H1 (cell line): ENCODE results near the gene CAPN11. TPM values are rescaled to one million over a fixed set of nuclear protein-coding genes. Genes with fewer than 3 reads are reported as not detected.

Experiments
- CTCF ChIA-PET: fragments of 300-600 bp; sonication (Branson Sonifier 250); formaldehyde crosslinking; loops from one replicate; lab custom pipeline; 2021; ENCODE audit not compliant: partially characterized antibody; lab: Charles Lee
- POLR2A ChIA-PET: fragments of 300-600 bp; sonication (Branson Sonifier 250); formaldehyde crosslinking; loops from one replicate; lab custom pipeline; 2021; ENCODE audit warnings: inconsistent platforms; ENCODE audit not compliant: partially characterized antibody; lab: Charles Lee
- DNase-seq, 2 experiments: peaks; one replicate each; pipeline versions ENCODE4 v3.0.0 to v3.0.0-alpha.2; 2010 to 2022; ENCODE audit warnings: low spot score in 2 of 2, low read depth in 1 of 2, mixed read lengths in 1 of 2
- FAIRE-seq: peaks from 2 replicates; lab custom pipeline; 2011; peaks lifted over from hg19 to GRCh38; lab: Jason Lieb, UNC
- H2AFZ ChIP-seq: 2 replicates; pipeline ENCODE4 v1.8.1; 2012; ENCODE audit warnings: low read length, inconsistent platforms
- H2AK5ac ChIP-seq: 2 replicates; pipeline ENCODE4 v1.6.1; 2013; ENCODE audit warnings: low read depth, low read length
- H2BK120ac ChIP-seq: replicated peaks from 2 replicates; pipeline ENCODE3; 2013; ENCODE audit warnings: low read depth, low read length, inconsistent platforms
- H2BK12ac ChIP-seq: 2 replicates; pipeline ENCODE4 v1.6.1; 2013; ENCODE audit warnings: low read depth, low read length
- H2BK15ac ChIP-seq: 2 replicates; pipeline ENCODE4 v1.6.1; 2013; ENCODE audit warnings: low read length
- H2BK20ac ChIP-seq: 2 replicates; pipeline ENCODE4 v1.6.1; 2013; ENCODE audit warnings: low read length
- H2BK5ac ChIP-seq: 2 replicates; pipeline ENCODE4 v1.6.1; 2013; ENCODE audit warnings: low read depth, low read length
- H3K14ac ChIP-seq: 2 replicates; pipeline ENCODE4 v1.6.1; 2013; ENCODE audit warnings: inconsistent platforms; ENCODE audit not compliant: insufficient read length
- H3K18ac ChIP-seq: 2 replicates; pipeline ENCODE4 v1.6.1; 2013; ENCODE audit warnings: low read length; ENCODE audit errors: extremely low read depth
- H3K23ac ChIP-seq: 2 replicates; pipeline ENCODE4 v1.6.1; 2013; ENCODE audit warnings: inconsistent platforms; ENCODE audit not compliant: insufficient read length
- H3K23me2 ChIP-seq: 2 replicates; pipeline ENCODE4 v1.6.1; 2013; ENCODE audit warnings: low read depth, low read length
- H3K27ac ChIP-seq: 2 replicates; pipeline ENCODE4 v1.6.1; 2011; ENCODE audit warnings: low read depth, low read length, inconsistent platforms
- H3K27me3 ChIP-seq, 4 experiments: replicated peaks in 1 of 4; 1 replicate in 1 of 4; 2 replicates in 3 of 4; pipeline versions ENCODE4 v1.6.1 to v1.8.1; 2011 to 2013; ENCODE audit warnings: low read length in 3 of 4, mild to moderate bottlenecking in 3 of 4, inconsistent platforms in 2 of 4, mixed read lengths in 2 of 4, moderate library complexity in 1 of 4; ENCODE audit not compliant: control insufficient read depth in 3 of 4, insufficient read depth in 3 of 4; ENCODE audit errors: extremely low read depth in 1 of 4
- H3K36me3 ChIP-seq, 4 experiments: 2 replicates each; pipeline versions ENCODE4 v1.6.1 to v1.8.1; 2011 to 2013; ENCODE audit warnings: mild to moderate bottlenecking in 4 of 4, low read length in 3 of 4, moderate library complexity in 2 of 4, control low read depth in 1 of 4, inconsistent platforms in 1 of 4; ENCODE audit not compliant: insufficient read depth in 4 of 4, control insufficient read depth in 2 of 4
- H3K4ac ChIP-seq: replicated peaks from 2 replicates; pipeline ENCODE3; 2013; ENCODE audit warnings: low read length, low read depth, mixed read lengths, inconsistent platforms; ENCODE audit not compliant: insufficient read length
- H3K4me1 ChIP-seq, 4 experiments: replicated peaks in 1 of 4; 1 replicate in 1 of 4; 2 replicates in 3 of 4; pipeline versions ENCODE4 v1.6.1 to v1.8.1; 2011 to 2013; ENCODE audit warnings: low read length in 3 of 4, inconsistent platforms in 2 of 4, mixed read lengths in 1 of 4; ENCODE audit not compliant: insufficient read depth in 4 of 4, control insufficient read depth in 3 of 4
- H3K4me2 ChIP-seq, 2 experiments: 2 replicates each; pipeline versions ENCODE4 v1.6.1 to v1.8.1; 2011 to 2013; ENCODE audit warnings: low read depth in 2 of 2, low read length in 2 of 2, control low read depth in 1 of 2, inconsistent platforms in 1 of 2, mild to moderate bottlenecking in 1 of 2; ENCODE audit not compliant: insufficient read depth in 1 of 2
- H3K4me3 ChIP-seq, 4 experiments: fragments of 200-600, 300-600 bp in 1 of 4; sonication (generic), shearing (Covaris generic), sonication (Bioruptor Twin) in 1 of 4; 2 replicates each; pipeline versions ENCODE4 v1.5.1 to v1.8.1; 2011 to 2016; ENCODE audit warnings: low read length in 4 of 4, low read depth in 3 of 4, control low read depth in 2 of 4, inconsistent platforms in 2 of 4, mild to moderate bottlenecking in 2 of 4, mixed read lengths in 1 of 4, moderate library complexity in 1 of 4; ENCODE audit not compliant: insufficient read depth in 2 of 4; ENCODE audit errors: extremely low read depth in 1 of 4
- H3K56ac ChIP-seq: replicated peaks from 2 replicates; pipeline ENCODE3; 2013; ENCODE audit warnings: low read depth, mild to moderate bottlenecking, mixed read lengths, low read length, inconsistent platforms; ENCODE audit not compliant: insufficient read length
- H3K79me1 ChIP-seq: 2 replicates; pipeline ENCODE4 v1.6.1; 2013; ENCODE audit warnings: low read depth, low read length, control low read depth
- H3K79me2 ChIP-seq, 2 experiments: 2 replicates each; pipeline versions ENCODE4 v1.6.1 to v1.8.1; 2012 to 2013; ENCODE audit warnings: low read length in 2 of 2, mild to moderate bottlenecking in 2 of 2, inconsistent platforms in 1 of 2; ENCODE audit not compliant: insufficient read depth in 2 of 2, control insufficient read depth in 1 of 2
- H3K9ac ChIP-seq, 4 experiments: replicated peaks in 1 of 4; 1 replicate in 1 of 4; 2 replicates in 3 of 4; pipeline versions ENCODE4 v1.6.1 to v1.8.1; 2011 to 2013; ENCODE audit warnings: low read depth in 3 of 4, low read length in 3 of 4, control low read depth in 2 of 4, mild to moderate bottlenecking in 2 of 4, moderate library complexity in 2 of 4, inconsistent platforms in 1 of 4; ENCODE audit errors: extremely low read depth in 1 of 4
- H3K9me3 ChIP-seq, 2 experiments: 2 replicates each; pipeline versions ENCODE4 v1.6.1 to v1.8.1; 2012 to 2013; ENCODE audit warnings: mild to moderate bottlenecking in 2 of 2, moderate library complexity in 2 of 2, control low read depth in 1 of 2, inconsistent platforms in 1 of 2, low read depth in 1 of 2, low read length in 1 of 2, mixed read lengths in 1 of 2; ENCODE audit not compliant: insufficient read depth in 2 of 2
- H4K20me1 ChIP-seq, 2 experiments: replicated peaks in 1 of 2; 2 replicates each; pipeline versions ENCODE3 to v1.8.1; 2011 to 2013; ENCODE audit warnings: inconsistent platforms in 2 of 2, low read length in 2 of 2, mild to moderate bottlenecking in 1 of 2; ENCODE audit not compliant: insufficient read depth in 2 of 2, control insufficient read depth in 1 of 2
- H4K5ac ChIP-seq: 2 replicates; pipeline ENCODE4 v1.6.1; 2013; ENCODE audit warnings: low read length, low read depth, mixed read lengths, inconsistent platforms; ENCODE audit not compliant: insufficient read length
- H4K8ac ChIP-seq: 2 replicates; pipeline ENCODE4 v1.8.0; 2013; ENCODE audit warnings: mild to moderate bottlenecking, moderate library complexity, low read length, inconsistent platforms; ENCODE audit not compliant: insufficient read depth; ENCODE audit errors: extremely low read depth
- H4K91ac ChIP-seq: replicated peaks from 2 replicates; pipeline ENCODE3; 2013; ENCODE audit warnings: low read length, mixed read lengths, inconsistent platforms; ENCODE audit not compliant: insufficient read length
- BCL11A ChIP-seq, 2 experiments: IDR thresholded peaks; one replicate each; pipeline ENCODE4 v1.6.1; 2011; ENCODE audit warnings: low read depth in 2 of 2, low read length in 2 of 2, mild to moderate bottlenecking in 2 of 2
- GABPA ChIP-seq: IDR thresholded peaks from 2 replicates; pipeline ENCODE4 v1.6.1; 2011; ENCODE audit warnings: mild to moderate bottlenecking, low read length, moderate library complexity, borderline replicate concordance; ENCODE audit not compliant: insufficient read depth
- PHF8 ChIP-seq: fragments of 200-600 bp; sonication (generic); conservative IDR thresholded peaks from 2 replicates; pipeline ENCODE4 v1.7.1; 2012; ENCODE audit warnings: low read depth, mild to moderate bottlenecking, inconsistent platforms, low read length, moderate library complexity
- RBBP5 ChIP-seq: IDR thresholded peaks from 2 replicates; pipeline ENCODE4 v1.7.1; 2012; ENCODE audit warnings: low read depth, mild to moderate bottlenecking, inconsistent platforms, low read length, moderate library complexity, borderline replicate concordance
- SIRT6 ChIP-seq: IDR thresholded peaks from one replicate; pipeline ENCODE4 v1.7.1; 2012; ENCODE audit warnings: low read length, inconsistent platforms
- TBP ChIP-seq: IDR thresholded peaks from 2 replicates; pipeline ENCODE4 v1.6.1; 2011; ENCODE audit warnings: low read depth, low read length, improper control_type of control experiment
- TCF12 ChIP-seq: IDR thresholded peaks from 2 replicates; pipeline ENCODE4 v1.6.1; 2011; ENCODE audit warnings: low read depth, mild to moderate bottlenecking, low read length
- WGBS, 2 experiments: shearing (Covaris generic) in 1 of 2; methylation state at CpG; one replicate each; pipeline versions ENCODE4 v1.1.6 to v1.1.7; 2013 to 2015; ENCODE audit warnings: low lambda C conversion rate in 2 of 2, mixed read lengths in 2 of 2, inconsistent platforms in 1 of 2, low coverage in 1 of 2, missing lambda C conversion rate in 1 of 2; ENCODE audit not compliant: insufficient replicate concordance in 2 of 2, insufficient coverage in 1 of 2, insufficient read length in 1 of 2; ENCODE audit errors: extremely low coverage in 1 of 2, missing lambda C conversion rate in 1 of 2; 5-methylcytosine and 5-hydroxymethylcytosine counted together
- polyA plus RNA-seq, 7 experiments: library from polyadenylated mRNA; depleted of rRNA in 3 of 7; stranded (reverse) in 5 of 7; unstranded in 2 of 7; fragments of >200 nt in 5 of 7; fragments of 200-250 nt in 2 of 7; gene quantifications; 1 replicate in 5 of 7; 2 replicates in 1 of 7; 4 replicates in 1 of 7; pipeline versions ENCODE4 v1.2.1 to v1.2.3, GENCODE V29; 2011 to 2013; ENCODE audit warnings: missing spikeins in 2 of 7, mixed read lengths in 2 of 7
- total RNA-seq: library from RNA; stranded (reverse); fragmentation: NEBNext Ultra II Directional; extraction: Animal tissue kit (Norgen Biotek cat#: 25700); gene quantifications from 2 replicates; pipeline ENCODE4 v1.2.1, GENCODE V29; 2021

CAPN11 gene
- total and polyA plus RNA-seq, 2 of the 8 experiments (the other 6 are each of a cell fraction or from before 2014, with no cell fraction given) = 0.95 to 0.97 TPM

GRCh38 chr6:44139351-44139743 lies 19.3 kb upstream of the CAPN11 start:
- WGBS, 2 experiments = 86% methylated on average over 6 of the region's 10 CpGs; no CpG with 5 or more reads in 1 of the 2 experiments
- POLR2A ChIA-PET = interaction anchor here (1.2 to 1.9 kb wide), 2 partner anchors 117 kb away, joined by 5 read pairs; no protein-coding TSS in a partner anchor

More at GRCh38 chr6:44139351-44139743, 19.3 kb upstream of the CAPN11 start:
- H4K5ac ChIP-seq = no peak overlapping the region
- peaks cover 4 to 6% of the 10 kb centered on the region in 2 experiments for H4K20me1 ChIP-seq
- no peak overlapping the region for H2AFZ ChIP-seq
- H3K56ac ChIP-seq = no peak overlapping the region
- H3K23ac ChIP-seq = no peak overlapping the region
- no peak overlapping the region for H3K4ac ChIP-seq
- no peak overlapping the region for H2BK12ac ChIP-seq
- FAIRE-seq = no peak
- no peaks in the 10 kb centered on the region for H3K9me3 ChIP-seq
- H4K8ac ChIP-seq = peak overlapping the region; percentile 70
- no peak overlapping the region for H3K14ac ChIP-seq
- H3K36me3 ChIP-seq = peaks cover 10 to 35% (median 18%) of the 10 kb centered on the region in 4 experiments
- no peak overlapping the region for H2BK15ac ChIP-seq
- H3K27ac ChIP-seq = no peak overlapping the region
- no peak overlapping the region for H3K4me3 ChIP-seq
- peaks cover 0 to 7% (median 3%) of the 10 kb centered on the region in 4 experiments; a peak in 5 of 7 replicates for H3K4me1 ChIP-seq
- no peak overlapping the region for H2BK20ac ChIP-seq
- H3K79me2 ChIP-seq = no peaks in the 10 kb centered on the region
- no peaks in the 10 kb centered on the region; the same call in 1 of the 2 replicates for H3K79me1 ChIP-seq
- no peak overlapping the region for H2BK120ac ChIP-seq
- no peak for DNase-seq
- H3K18ac ChIP-seq = no peak overlapping the region
- H3K27me3 ChIP-seq = no peaks in the 10 kb centered on the region; a peak in 1 of 7 replicates
- H3K9ac ChIP-seq = no peak overlapping the region
- no peaks in the 10 kb centered on the region; the same call in 1 of the 2 replicates for H3K23me2 ChIP-seq
- no peak overlapping the region for H2AK5ac ChIP-seq
- H3K4me2 ChIP-seq = 0 out of 4 replicates have a peak overlapping the region, but pooled peaks of 1 of the 2 experiments have one; percentile 12
- H4K91ac ChIP-seq = no peak overlapping the region
- TF ChIP-seq GABPA (no peak), BCL11A (IDR thresholded peaks at IDR 0.05; ENCODE audit: low read depth in 2 of 2, low read length in 2 of 2) (no peak), SIRT6 (no peak), TCF12 (no peak), RBBP5 (no peak), PHF8 (no peak), TBP (no peak)
- 0 out of 2 replicates have a peak overlapping the region, but pooled peaks have one; percentile 16 for H2BK5ac ChIP-seq
- CTCF ChIA-PET = interaction anchor here (0.6 to 1.5 kb wide), 5 partner anchors 9 to 1632 kb away, joined by 3 to 5 read pairs (median 3); no protein-coding TSS in a partner anchor
